T-cell (primary cell): ENCODE data around the gene RBP2. TPM values are rescaled to one million over a fixed set of nuclear protein-coding genes. Genes with fewer than 3 reads are reported as not detected.

Source experiments
- ATAC-seq, 4 experiments: fragments of 200-7000 bp in 3 of 4; fragments of 150-1000 bp in 1 of 4; cut with Tn5 transposase; replicated peaks in 1 of 4; 1 replicate in 3 of 4; 2 replicates in 1 of 4; pipeline ENCODE4 v1.10.0; 2021; ENCODE audit warnings: moderate library complexity in 3 of 4, mild to moderate bottlenecking in 2 of 4, moderate number of reproducible peaks in 1 of 4
- CTCF ChIA-PET, 2 donors: fragments of 300-600 bp; sonication (Branson Sonifier 250); formaldehyde crosslinking; loops; one replicate each; lab custom pipeline; 2022; ENCODE audit warnings: antibody characterized with exemption in 2 of 2; lab: Charles Lee
- POLR2A ChIA-PET, 2 donors: fragments of 300-600 bp; sonication (Branson Sonifier 250); formaldehyde crosslinking; loops; one replicate each; lab custom pipeline; 2022; ENCODE audit warnings: antibody characterized with exemption in 2 of 2; lab: Charles Lee
- DNase-seq, 35 experiments: peaks; one replicate each; pipeline versions ENCODE4 v3.0.0 to v3.0.0-alpha.2; 2013 to 2023
- H3K27ac ChIP-seq: one replicate; pipeline ENCODE4 v1.5.1; 2013; ENCODE audit warnings: low read length
- H3K27me3 ChIP-seq, 2 experiments: replicated peaks in 1 of 2; 1 replicate in 1 of 2; 2 replicates in 1 of 2; pipeline versions ENCODE4 v1.6.1 to v1.7.0; 2013; ENCODE audit warnings: low read length in 1 of 2, mixed read lengths in 1 of 2; ENCODE audit not compliant: control insufficient read depth in 2 of 2, insufficient read depth in 2 of 2; ENCODE audit errors: extremely low read depth in 1 of 2
- H3K36me3 ChIP-seq, 2 donors: 1 replicate in 1 of 2; 2 replicates in 1 of 2; pipeline versions ENCODE4 v1.6.1 to v1.7.0; 2013; ENCODE audit warnings: low read length in 1 of 2; ENCODE audit not compliant: control insufficient read depth in 2 of 2, insufficient read depth in 1 of 2; ENCODE audit errors: extremely low read depth in 1 of 2
- H3K4me1 ChIP-seq, 2 experiments: 1 replicate in 1 of 2; 2 replicates in 1 of 2; pipeline versions ENCODE4 v1.6.1 to v1.7.0; 2013; ENCODE audit warnings: low read length in 2 of 2, mixed read lengths in 1 of 2; ENCODE audit not compliant: insufficient read depth in 2 of 2, control insufficient read depth in 1 of 2; ENCODE audit errors: extremely low read depth in 1 of 2
- H3K4me3 ChIP-seq, 2 donors: 1 replicate in 1 of 2; 2 replicates in 1 of 2; pipeline versions ENCODE4 v1.5.1 to v1.7.0; 2013; ENCODE audit warnings: mild to moderate bottlenecking in 2 of 2, low read length in 1 of 2, moderate library complexity in 1 of 2; ENCODE audit not compliant: control insufficient read depth in 1 of 2; ENCODE audit errors: extremely low read depth in 1 of 2
- H3K9me3 ChIP-seq: 2 replicates; pipeline ENCODE4 v1.7.0; 2013
- H3K27ac Mint-ChIP-seq, 2 donors: one replicate each; pipeline ENCODE4 v1.8.0; 2020 to 2021; ENCODE audit warnings: mild to moderate bottlenecking in 2 of 2, mixed read lengths in 2 of 2
- H3K27me3 Mint-ChIP-seq, 2 donors: one replicate each; pipeline ENCODE4 v1.8.0; 2021 to 2022; ENCODE audit warnings: mixed read lengths in 2 of 2
- H3K36me3 Mint-ChIP-seq: one replicate; pipeline ENCODE4 v1.8.0; 2021; ENCODE audit warnings: mixed read lengths
- H3K4me1 Mint-ChIP-seq, 3 donors: one replicate each; pipeline ENCODE4 v1.8.0; 2020 to 2022; ENCODE audit warnings: mixed read lengths in 3 of 3, mild to moderate bottlenecking in 1 of 3
- H3K4me3 Mint-ChIP-seq, 3 donors: one replicate each; pipeline ENCODE4 v1.8.0; 2020 to 2022; ENCODE audit warnings: mild to moderate bottlenecking in 3 of 3, mixed read lengths in 3 of 3, moderate library complexity in 3 of 3
- H3K9me3 Mint-ChIP-seq, 3 donors: one replicate each; pipeline ENCODE4 v1.8.0; 2020 to 2022; ENCODE audit warnings: mixed read lengths in 3 of 3
- WGBS: methylation state at CpG from one replicate; pipeline ENCODE4 v1.1.5; 2013; ENCODE audit warnings: missing lambda C conversion rate; ENCODE audit not compliant: insufficient coverage; 5-methylcytosine and 5-hydroxymethylcytosine counted together
- total RNA-seq, 35 experiments: library from RNA in 6 of 35; stranded (reverse) in 6 of 35; fragments of 120-200 nt in 1 of 35; gene quantifications; one replicate each; pipeline versions ENCODE4 v1.2.1 to v1.2.4 and lab custom pipeline; 2013 to 2026

Gene RBP2
- total RNA-seq, 5 donors from 2014 or later (not counting 1 experiment from before 2014, with no cell fraction given), result not detected

DNA sequence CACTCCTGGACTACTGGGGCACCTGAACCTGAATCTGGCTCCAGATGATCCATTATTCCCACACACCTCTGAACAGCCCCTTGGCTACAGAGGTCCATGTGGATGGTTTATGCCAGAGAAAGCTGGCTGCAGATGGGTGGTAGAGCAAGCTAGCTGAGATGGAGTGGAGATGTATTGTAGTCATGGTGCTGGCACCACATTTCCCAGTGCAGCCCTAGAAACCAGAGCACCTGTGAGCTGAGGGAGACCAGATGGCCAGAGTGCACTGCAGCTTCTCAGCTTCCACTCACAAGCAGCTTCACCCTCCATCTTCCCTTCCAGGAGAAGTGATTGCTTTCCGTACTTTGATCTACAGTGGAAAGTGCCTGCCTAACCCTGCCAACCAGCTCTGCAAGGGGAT is 33.3 kb upstream of the RBP2 start:
- no peak overlapping the region for H3K27ac Mint-ChIP-seq
- DNase-seq (no peak), ATAC-seq (no peak)
- Histone ChIP-seq H3K27me3 (peaks cover 0 to 2% of the 10 kb centered on the region in 2 experiments), H3K9me3 (no peaks in the 10 kb centered on the region), H3K4me3 (no peak overlapping the region), H3K36me3 (no peaks in the 10 kb centered on the region), H3K4me1 (no peaks in the 10 kb centered on the region), H3K27ac (no peak overlapping the region)
- no CpG with 5 or more reads among the region's 1 CpG for WGBS
- H3K36me3 Mint-ChIP-seq, result no peaks in the 10 kb centered on the region
- no peaks in the 10 kb centered on the region for H3K9me3 Mint-ChIP-seq
- POLR2A ChIA-PET, result no interaction called here
- no peak overlapping the region for H3K4me3 Mint-ChIP-seq
- H3K4me1 Mint-ChIP-seq, result no peaks in the 10 kb centered on the region
- CTCF ChIA-PET, result no interaction called here
- peaks cover 0 to 10% of the 10 kb centered on the region in 2 donors for H3K27me3 Mint-ChIP-seq

GRCh38 chr3:139506766-139507165 is 30.4 kb upstream of the RBP2 start:
- WGBS, result no CpG with 5 or more reads among the region's 2 CpGs
- Mint-ChIP-seq H3K4me3 (no peak overlapping the region), H3K9me3 (no peaks in the 10 kb centered on the region), H3K27ac (no peak overlapping the region), H3K4me1 (no peaks in the 10 kb centered on the region), H3K36me3 (no peaks in the 10 kb centered on the region), H3K27me3 (peaks cover 0 to 10% of the 10 kb centered on the region in 2 donors)
- H3K27ac ChIP-seq, result no peak overlapping the region
- no peaks in the 10 kb centered on the region for H3K27me3 ChIP-seq
- no peak overlapping the region for H3K4me3 ChIP-seq
- POLR2A ChIA-PET, result no interaction called here
- no peaks in the 10 kb centered on the region for H3K36me3 ChIP-seq
- no peaks in the 10 kb centered on the region for H3K9me3 ChIP-seq
- CTCF ChIA-PET, result no interaction called here
- DNase-seq, result no peak
- no peak for ATAC-seq
- no peaks in the 10 kb centered on the region for H3K4me1 ChIP-seq

- Histone ChIP-seq H3K4me3 (no peak overlapping the region), H3K4me1 (no peaks in the 10 kb centered on the region), H3K36me3 (no peaks in the 10 kb centered on the region), H3K9me3 (no peaks in the 10 kb centered on the region), H3K27ac (no peak overlapping the region), H3K27me3 (no peaks in the 10 kb centered on the region)
- Mint-ChIP-seq H3K36me3 (no peaks in the 10 kb centered on the region), H3K4me1 (no peaks in the 10 kb centered on the region), H3K27ac (no peak overlapping the region), H3K9me3 (no peaks in the 10 kb centered on the region), H3K4me3 (no peak overlapping the region), H3K27me3 (peaks cover 0 to 10% of the 10 kb centered on the region in 2 donors)
- CTCF ChIA-PET, result no interaction called here
- WGBS, result no CpG with 5 or more reads among the region's 2 CpGs
- no peak for DNase-seq
- ATAC-seq, result no peak
- POLR2A ChIA-PET, result no interaction called here
Observed at GRCh38 chr3:139505829-139506386, 29.6 kb upstream of the RBP2 start.

GRCh38 chr3:139499536-139499935 is 23.2 kb upstream of the RBP2 start:
- Histone ChIP-seq H3K27me3 (no peaks in the 10 kb centered on the region), H3K36me3 (no peaks in the 10 kb centered on the region), H3K4me1 (no peaks in the 10 kb centered on the region), H3K9me3 (no peaks in the 10 kb centered on the region), H3K4me3 (no peak overlapping the region), H3K27ac (no peak overlapping the region)
- ATAC-seq (no peak), DNase-seq (no peak)
- Mint-ChIP-seq H3K9me3 (peaks cover 0 to 19% (median 11%) of the 10 kb centered on the region in 3 donors), H3K36me3 (peaks cover 14% of the 10 kb centered on the region), H3K4me3 (no peak overlapping the region), H3K27me3 (no peaks in the 10 kb centered on the region), H3K27ac (no peak overlapping the region), H3K4me1 (no peaks in the 10 kb centered on the region)
- CTCF ChIA-PET, result no interaction called here
- POLR2A ChIA-PET, result no interaction called here
- WGBS, result no CpG with 5 or more reads among the region's 2 CpGs

GRCh38 chr3:139493826-139494385 is 17.6 kb upstream of the RBP2 start:
- ATAC-seq, result no peak
- Histone ChIP-seq H3K9me3 (no peaks in the 10 kb centered on the region), H3K27ac (no peak overlapping the region), H3K4me3 (no peak overlapping the region), H3K27me3 (no peaks in the 10 kb centered on the region), H3K4me1 (no peaks in the 10 kb centered on the region), H3K36me3 (no peaks in the 10 kb centered on the region)
- CTCF ChIA-PET, result no interaction called here
- POLR2A ChIA-PET, result no interaction called here
- Mint-ChIP-seq H3K36me3 (peaks cover 30% of the 10 kb centered on the region), H3K4me1 (no peaks in the 10 kb centered on the region), H3K27ac (no peak overlapping the region), H3K27me3 (peaks cover 2 to 9% of the 10 kb centered on the region in 2 donors), H3K4me3 (no peak overlapping the region), H3K9me3 (peaks cover 15 to 34% (median 19%) of the 10 kb centered on the region in 3 donors)
- WGBS, result 89% methylated on average over 4 of the region's 6 CpGs
- DNase-seq, result no peak

- H3K27ac ChIP-seq, result no peak overlapping the region
- no peaks in the 10 kb centered on the region for H3K36me3 ChIP-seq
- no peaks in the 10 kb centered on the region for H3K9me3 ChIP-seq
- CTCF ChIA-PET, result no interaction called here
- no peak overlapping the region for H3K27ac Mint-ChIP-seq
- no peaks in the 10 kb centered on the region for H3K27me3 ChIP-seq
- no peak for DNase-seq
- H3K27me3 Mint-ChIP-seq, result peaks cover 4 to 9% of the 10 kb centered on the region in 2 donors
- WGBS, result 100% methylated on average over 1 of the region's 1 CpG
- no peaks in the 10 kb centered on the region for H3K4me1 ChIP-seq
- H3K4me3 Mint-ChIP-seq, result no peak overlapping the region
- H3K9me3 Mint-ChIP-seq, result peaks cover 22 to 46% (median 31%) of the 10 kb centered on the region in 3 donors
- ATAC-seq, result no peak
- H3K4me1 Mint-ChIP-seq, result no peaks in the 10 kb centered on the region
- H3K4me3 ChIP-seq, result no peak overlapping the region
- POLR2A ChIA-PET, result interaction anchor here in 1 of 2 donors (0.6 kb wide), 1 partner anchor 1171 kb away, joined by 3 read pairs; no protein-coding TSS in a partner anchor
- H3K36me3 Mint-ChIP-seq, result peaks cover 34% of the 10 kb centered on the region
Observed at GRCh38 chr3:139491966-139492365, 15.7 kb upstream of the RBP2 start.
